DMS79 (cell line): Measurements from ENCODE around the gene OR2W1.

Experiments
- DNase-seq: peaks from one replicate; lab custom pipeline; 2025; lab: John Stamatoyannopoulos, UW

The OR2W1 gene, protein sequence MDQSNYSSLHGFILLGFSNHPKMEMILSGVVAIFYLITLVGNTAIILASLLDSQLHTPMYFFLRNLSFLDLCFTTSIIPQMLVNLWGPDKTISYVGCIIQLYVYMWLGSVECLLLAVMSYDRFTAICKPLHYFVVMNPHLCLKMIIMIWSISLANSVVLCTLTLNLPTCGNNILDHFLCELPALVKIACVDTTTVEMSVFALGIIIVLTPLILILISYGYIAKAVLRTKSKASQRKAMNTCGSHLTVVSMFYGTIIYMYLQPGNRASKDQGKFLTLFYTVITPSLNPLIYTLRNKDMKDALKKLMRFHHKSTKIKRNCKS

DNA sequence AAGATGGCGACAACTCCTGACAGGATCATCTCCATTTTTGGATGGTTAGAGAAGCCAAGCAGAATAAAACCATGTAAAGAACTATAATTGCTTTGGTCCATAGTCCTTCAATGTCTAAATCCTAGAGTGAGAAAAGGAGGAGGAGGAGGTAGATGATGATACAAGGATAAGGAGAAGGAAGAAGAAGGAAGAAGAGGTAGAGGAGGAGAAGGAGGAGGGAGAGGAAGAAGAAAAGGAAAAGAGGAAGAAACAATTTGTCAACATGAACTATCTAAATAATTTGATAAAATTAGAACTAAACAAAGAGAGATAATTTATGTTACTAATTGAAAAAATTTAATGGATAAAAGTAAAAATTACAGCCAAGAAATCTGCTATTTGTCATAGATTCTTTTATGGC, at the start of gene OR2W1:
OR2W1 (minus strand) TSS at position 101 of the 400 bp plus-strand sequence; CDS start at position 101, 0 bp downstream.
- DNase-seq: no peak

DNA sequence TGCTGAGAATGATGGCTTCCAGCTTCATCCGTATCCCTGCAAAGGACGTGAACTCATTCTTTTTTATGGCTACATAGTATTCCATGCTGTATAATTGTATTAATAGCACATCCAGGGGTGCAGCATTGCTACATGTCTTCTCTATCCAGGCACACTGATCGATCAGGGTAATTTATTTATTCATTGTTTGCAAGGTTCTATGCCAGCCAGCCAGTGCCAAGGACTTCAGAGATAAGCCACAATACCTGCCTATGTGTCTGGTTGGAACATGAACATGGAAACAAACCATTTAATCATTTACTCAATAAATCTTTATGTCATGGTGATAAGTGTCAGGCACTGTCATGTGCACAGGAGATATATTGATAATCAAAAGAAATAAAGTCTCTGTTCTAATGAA, 48.0 kb upstream of the OR2W1 start:
- DNase-seq: no peak

DNA sequence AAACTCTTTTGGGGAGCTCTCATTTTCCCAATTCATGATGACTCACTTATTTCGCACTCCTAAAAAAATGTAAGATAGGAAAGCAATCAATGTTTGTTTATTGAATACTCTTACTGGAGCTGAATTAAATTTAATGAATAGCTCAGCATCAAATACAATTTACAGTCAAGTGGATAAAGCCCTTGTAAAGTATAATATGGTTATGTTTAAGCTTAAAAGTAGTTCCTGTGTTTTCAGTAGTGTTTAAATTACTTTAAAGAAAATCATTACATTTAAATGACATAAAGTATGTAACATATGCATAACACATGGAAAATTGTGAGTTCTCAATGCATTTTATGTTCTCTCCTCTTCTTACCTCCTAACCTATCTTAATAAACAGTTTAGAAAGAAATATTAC, 42.2 kb upstream of the OR2W1 start, which contains the start of gene OR2B3:
OR2B3 (minus strand) TSS at position 101 of the 400 bp plus-strand sequence; CDS start at position 36, 65 bp downstream.
- DNase-seq: no peak

DNA sequence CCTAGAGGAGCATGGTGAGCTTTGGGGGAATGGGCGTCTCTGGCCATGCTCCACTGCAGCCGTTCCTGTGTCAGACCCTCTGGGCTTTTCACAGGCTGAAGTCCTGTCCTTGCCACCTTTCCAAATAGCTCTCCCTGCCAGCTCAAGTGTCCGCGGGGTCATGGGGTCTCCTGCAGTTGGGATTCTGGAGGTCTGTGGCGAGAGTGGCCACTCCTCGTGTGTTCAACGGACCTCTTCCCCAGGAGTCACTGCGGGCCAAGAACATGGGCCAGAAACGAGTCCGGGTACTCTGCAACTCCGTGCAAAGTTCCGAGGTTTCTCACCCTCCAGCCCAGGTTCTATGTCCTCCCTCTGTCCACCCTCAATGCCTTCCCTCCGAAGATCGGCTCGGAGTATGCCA, 37.5 kb upstream of the OR2W1 start:
- DNase-seq: no peak

DNA sequence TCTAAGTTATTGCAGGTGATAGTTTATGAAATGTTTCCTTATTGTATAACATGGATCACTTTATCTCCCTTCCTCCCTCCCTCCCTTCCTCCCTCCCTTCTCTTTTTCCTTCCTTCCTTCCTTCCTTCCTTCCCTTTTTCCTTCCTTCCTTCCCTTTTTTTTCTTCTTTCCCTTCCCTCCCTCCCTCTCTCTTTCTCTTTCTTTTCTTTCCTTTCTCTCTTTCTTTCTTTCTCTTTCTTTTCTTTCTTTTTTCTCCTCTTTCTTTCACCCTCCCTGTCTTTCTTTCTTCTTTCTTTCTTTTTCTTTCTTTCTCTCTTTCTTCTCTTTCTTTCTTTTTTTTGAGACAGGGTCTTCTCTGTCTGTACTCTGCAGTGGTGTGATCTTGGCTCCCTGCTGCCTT, 36.3 kb upstream of the OR2W1 start:
- DNase-seq: no peak

DNA sequence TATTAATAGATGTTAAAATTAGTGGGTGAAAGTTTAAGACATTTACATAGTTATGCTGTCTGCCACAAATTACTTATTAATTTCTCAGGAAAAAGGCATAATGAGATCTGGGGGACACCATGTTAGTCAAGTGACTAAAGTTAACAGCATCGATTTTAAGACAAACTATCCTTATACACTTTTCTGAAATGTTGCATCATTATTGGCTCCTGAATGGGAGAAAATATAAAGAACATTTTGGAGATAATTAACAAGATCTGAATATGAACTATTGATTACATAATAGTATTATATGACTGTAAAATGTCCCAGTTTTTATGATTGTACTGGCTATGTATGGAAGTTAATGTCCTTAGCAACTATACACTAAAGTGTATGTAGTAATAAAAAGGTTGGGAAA, 34.2 kb upstream of the OR2W1 start:
- no peak for DNase-seq

DNA sequence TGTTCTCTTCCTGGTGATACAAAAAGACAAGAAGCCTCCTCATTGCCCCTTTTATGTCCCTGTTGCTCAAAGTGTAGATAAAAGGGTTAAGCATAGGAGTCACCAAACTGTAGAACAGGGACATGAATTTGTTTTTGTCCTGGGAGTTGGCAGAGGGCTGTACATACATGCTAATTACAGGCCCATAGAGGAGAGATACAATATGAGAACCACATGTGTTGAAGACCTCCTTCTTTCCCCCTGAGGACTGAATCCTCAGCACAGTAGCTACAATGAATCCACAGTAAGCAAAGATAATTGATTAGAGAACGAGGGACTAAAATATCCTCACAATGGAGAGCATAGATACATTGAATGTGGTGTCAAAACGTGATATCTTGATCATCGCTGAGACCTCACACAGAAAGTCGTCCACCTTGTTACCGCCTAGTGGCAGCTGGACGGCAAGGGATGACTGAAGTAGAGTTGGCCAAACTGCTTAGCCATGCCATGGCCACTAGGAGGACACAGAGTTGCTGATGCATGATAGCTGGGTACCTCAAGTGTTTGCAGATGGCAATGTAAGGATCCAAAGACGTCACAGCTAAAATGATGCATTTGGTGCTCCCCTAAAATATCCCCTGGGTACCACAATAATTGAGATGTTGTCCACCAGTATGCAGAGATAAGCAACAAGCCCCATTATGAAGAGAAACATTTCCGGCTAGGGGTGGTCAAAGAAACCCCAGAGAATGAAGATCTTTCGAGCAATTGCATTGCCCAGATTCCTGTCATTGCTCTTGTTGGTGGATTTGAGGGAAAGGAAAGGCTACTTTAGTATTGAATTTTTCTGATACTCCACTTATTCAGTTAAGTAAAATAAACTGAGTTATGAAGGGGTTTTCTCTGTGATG, 27.1 kb upstream of the OR2W1 start:
- DNase-seq: no peak

DNA sequence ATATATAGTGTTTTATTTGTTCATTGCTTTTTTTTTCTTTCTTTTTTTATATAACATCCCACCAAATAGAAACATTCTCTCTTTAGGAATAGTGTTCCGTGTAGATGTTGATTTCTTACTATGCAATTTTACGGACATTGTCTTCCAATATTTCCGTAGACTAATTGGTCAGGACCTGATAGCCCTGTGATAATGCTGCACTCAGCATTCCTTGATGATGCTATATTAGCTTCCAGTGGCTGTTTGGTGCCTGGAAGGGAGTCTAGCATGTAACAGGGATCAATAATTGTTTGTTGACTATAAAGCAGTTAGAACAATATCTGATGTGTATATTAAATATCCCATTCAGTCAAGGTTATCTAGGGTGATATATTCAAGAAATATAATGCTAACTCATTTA, 6.7 kb upstream of the OR2W1 start:
- no peak for DNase-seq

DNA sequence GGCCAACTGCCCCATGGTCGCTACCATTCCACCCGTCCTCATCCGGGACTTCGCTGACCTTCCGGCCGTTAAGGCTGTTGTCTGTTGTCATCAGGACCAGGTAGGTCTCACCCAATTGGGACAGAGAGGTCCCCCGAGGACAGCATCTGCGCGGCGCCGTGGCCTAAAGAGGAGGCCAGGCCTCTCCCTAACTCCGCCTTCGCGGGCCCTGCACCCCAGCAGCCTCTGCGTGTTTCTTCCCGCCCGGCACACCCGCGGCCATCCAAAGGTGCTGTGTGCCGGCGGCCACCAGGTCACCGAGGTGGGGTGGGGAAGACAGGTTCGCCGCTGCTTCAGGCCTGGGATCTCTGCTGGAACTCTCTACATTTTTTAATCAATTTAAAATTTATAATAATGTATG, 9.0 kb downstream of the OR2W1 start:
- no peak for DNase-seq

DNA sequence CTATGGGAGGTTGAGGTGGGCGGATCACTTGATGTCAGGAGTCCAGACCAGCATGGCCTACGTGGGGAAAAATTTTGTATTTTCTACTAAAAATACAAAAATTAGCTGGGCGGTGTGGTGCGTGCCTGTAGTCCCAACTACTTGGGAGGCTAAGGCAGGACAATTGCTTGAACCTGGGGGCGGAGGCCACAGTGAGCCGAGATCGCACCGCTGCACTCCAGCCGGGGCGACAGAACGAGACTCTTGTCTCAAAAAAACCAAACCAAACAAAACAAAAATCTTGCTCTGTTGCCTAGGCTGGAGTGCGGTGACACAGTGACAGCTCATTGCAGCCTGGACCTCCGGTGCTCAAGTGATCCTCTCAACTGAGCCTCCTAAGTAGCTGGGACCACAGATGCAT, 16.2 kb downstream of the OR2W1 start:
- DNase-seq: no peak

DNA sequence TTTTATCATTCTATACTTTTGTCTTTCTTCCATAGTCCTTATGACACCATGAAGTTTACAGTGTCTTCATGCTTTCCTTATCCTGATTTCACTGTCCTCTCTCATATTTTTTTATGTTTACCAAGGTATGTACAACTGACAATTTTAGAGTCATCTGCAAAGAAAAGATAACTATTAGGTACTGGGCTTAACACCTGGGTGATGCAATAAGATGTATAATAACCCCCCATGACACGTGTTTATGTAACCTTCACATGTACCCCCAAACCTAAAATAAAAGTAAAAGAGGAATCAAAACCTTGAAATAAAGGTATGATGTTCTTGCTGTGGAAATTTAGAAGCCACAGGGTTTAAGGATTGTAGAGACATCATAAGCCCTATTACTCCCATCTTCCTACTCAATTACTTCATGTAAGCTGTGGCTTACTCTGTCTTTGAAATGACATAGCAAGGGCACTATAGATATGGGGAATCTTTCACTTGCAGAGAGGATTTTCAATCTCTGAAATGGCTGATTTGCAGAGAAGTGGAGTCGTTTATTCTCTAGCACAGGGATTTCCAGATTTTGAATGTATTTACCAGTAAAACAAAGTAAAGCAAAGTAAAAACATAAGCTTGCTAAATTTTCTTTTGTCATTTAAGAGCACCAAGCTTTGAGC, 18.9 kb downstream of the OR2W1 start:
- DNase-seq: no peak

DNA sequence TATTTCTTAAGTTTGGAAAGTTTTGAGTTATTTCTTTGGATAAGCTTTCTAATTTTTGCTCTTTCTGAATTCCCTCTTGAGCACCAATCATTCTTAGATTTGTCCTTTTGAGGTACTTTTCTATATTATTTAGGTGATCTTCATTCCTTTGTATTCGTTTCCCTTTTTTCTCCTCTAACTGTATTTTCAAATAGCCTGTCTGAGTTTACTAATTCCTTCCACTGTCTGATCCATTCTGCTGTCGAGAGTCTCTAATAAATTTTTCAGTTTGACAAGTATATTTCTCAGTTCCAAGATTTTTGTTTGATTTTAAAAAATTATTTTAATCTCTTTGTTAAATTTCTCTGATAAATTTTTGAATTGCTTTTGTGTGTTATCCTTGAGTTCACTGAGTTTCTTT, 23.5 kb downstream of the OR2W1 start:
- no peak for DNase-seq

DNA sequence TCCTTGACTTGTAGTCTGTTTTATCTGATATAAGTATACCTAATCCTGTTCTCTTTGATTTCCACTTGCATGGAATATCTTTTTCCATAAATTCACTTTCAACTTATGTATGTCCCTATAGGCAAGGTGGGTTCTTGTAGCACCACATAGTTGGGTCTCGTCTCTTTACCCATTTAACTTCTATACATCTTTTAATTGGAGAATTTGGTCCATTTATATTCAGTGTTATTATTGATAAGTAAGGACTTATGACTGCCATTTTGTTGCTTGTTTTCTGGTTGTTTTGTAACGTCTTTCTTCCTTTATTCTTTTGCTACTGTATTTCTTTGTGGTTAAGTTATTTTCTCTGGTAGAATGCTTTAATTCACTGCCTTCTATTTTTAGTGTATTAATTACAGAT, 25.3 kb downstream of the OR2W1 start:
- no peak for DNase-seq

DNA sequence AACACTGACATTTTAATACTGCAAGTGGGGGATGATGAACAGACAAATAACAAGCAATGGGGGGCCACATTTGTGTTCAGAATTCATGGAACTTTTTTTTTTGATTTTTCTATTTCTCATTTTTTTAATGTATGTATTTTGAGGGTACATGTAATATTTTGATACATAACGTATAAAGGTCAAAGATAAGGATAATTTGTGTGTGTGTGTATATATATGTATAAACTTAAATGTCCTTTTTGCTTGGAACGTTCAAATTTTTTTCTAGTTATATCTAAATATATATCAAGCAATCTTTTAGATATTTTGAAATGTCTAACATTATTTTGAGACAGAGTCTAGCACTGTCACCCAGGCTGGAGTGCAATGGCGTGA, 27.6 kb downstream of the OR2W1 start:
- no peak for DNase-seq

DNA sequence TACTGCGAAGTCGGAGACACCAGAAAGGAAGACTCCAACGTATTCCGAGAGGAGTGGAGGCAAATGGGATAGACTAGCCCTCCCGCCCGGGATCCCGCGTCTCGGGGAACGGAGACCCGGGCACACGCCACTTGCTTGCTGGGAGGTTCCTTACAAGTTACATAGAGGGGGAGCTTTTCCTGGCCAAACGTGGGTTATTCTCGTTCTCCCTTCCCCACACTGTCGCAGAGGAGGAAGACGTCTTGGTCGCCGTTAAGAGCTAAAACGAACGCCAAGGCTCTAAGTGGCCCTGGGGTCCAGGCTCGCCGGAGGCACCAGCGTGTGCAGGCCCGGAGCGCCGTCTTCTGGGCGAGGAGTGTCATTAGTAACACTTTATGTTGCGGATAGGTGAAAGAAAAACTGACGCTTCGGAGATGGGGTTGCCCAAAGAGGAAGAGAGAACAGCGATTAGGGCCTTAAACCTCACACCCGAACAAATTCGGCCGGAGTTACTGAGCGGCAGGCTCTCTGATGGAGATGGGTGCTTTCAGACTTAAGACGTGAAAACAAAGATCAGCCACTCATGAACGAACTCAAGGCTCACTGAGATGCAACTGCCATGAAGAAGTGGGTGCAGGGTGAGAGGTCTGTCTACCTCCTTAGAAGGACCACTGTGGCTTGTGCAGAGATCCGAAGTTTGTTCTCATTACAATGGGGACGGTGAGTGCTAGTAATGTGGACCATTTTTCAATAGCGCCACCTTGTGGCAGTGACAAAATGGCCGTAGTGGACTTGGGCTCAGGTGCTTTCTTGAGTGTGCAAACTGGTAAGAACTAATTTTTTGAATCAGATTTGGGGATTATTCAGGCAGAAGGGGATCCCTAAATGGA, 28.2 kb downstream of the OR2W1 start:
- peak; percentile 61 for DNase-seq

DNA sequence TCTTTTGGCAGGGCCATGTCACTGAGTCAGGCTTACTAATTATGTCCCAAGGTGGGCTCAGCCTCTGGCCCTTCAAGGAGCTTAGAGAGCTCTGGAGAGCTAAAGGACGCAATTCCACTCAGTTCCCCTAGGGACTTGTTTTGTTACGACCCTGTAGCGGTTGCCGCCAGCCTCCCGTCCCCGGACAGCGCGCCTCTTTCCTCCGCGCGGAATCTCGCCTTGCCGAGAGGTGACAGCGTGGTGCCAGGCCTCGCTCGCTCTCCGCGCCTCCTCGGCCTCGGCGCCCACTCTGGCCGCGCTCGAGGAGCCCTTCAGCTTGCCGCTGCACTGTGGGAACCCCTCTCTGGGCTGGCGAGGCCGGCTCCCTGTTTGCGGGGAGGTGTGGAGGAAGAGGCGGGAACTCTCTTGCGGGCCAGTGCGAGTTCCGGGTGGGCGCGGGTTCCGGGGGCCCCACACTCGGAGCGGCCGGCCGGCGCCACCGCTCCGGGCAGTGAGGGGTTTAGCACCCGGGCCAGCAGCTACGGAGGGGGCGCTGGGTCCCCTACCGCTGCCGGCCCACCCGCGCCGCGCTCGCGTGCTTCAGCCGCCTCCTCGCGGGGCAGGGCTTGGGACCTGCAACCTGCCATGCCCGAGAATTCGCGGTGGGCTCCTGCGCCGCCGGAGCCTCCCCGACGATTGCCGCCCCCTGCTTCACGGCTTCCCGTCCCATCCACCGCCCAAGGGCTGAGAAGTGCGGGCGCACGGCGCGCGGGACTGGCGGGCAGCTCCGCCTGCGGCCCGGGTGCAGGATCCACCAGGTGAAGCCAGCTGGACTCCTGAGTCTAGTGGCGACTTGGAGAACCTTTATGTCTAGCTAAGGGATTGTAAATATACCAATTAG, 30.0 kb downstream of the OR2W1 start:
- no peak for DNase-seq

DNA sequence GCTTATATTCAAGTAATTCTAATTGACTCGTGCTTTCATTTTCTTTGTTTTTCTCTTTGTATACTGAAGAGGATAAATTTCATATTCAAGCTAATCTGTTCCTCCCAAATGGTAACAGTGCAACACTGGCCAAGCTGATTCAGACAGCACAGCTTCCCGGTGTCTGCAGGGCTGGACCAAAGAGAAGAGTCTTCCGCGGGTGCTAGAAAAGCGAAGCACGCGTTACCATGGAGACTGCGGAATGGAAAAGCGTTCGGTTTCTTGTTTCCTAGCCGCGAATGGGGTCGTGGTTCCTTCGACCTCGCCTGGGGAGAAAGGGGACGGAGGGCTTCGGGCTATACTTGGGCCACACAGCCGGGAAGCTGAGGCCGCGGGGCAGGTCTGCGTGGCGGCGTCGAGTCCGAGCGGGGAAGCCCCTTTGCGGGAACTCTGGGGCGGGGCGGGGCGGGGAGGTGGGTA, 33.7 kb downstream of the OR2W1 start:
- DNase-seq: peak; percentile 48

DNA sequence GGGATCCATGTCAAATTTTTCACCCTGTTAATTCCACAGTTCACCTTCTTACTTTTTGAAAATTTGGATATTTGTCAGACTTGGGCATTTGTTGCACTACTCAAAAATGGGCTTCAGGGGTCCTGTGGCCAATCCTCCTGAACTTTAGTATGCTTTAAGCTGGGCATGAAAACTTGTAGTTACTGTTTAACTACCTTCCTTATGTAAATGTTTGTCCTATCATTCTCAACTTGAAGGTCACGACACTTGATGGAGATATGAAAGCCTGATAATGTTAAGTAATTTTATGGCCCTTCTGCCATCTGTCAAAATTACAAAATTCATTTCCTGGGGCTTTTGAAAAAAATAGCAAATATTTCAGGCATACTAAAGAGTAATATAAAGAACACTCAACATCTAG, 35.6 kb downstream of the OR2W1 start:
- no peak for DNase-seq

DNA sequence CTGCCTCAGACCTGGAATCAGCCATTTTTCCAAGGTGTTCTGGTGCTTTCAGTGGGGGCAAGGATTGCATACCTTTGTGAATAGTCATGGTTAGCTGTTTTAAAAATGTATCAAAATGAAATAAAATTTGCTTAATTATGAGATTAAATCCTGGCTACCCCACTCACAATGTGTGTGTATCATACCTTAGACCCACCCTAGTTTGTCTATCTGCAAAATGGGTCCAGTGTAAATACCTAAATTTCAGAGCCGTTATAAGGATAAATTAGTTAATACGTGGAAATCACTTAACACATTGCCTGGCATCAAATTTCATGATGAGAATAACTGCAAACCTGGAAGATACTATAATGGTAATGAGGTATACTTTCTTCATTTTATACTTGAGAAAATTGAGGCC, 36.9 kb downstream of the OR2W1 start:
- no peak for DNase-seq

DNA sequence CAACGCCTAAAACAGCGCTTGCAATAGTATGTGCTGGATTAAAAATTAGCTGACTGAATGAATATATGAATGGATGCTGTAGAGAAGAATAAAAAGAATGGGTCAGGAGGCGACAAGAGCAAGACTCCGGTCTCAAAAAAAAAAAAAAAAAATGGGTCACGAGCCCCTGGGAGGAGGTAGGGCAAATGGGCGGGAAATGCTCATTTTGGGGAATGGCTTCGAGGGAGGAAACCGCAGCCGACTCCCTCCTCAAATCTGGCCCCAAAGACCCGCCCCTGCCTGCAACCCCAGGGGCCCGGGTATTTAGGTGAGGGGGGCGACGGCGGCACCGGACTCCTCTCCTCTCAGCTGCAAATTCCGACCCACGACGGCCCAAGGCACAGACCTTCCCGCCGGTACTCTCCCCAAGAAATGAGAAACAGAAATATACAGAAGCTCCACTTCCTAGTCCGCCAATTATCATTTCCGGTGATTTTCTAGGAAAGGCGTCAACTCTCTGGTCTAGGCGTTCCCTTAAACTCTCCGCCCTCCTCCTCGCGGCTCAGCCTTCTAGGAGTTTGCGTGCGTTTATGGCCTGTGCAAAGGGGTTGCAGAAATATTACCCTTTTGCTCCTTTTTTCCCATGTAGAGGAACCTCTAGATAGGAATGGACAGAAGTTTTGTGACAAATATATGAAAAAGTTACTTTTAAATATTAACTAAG, 39.6 kb downstream of the OR2W1 start, which contains the start of gene ZNF311:
ZNF311 (minus strand) TSS at position 133 of the 703 bp plus-strand sequence. CDS start 1,361 bp downstream, outside the sequence.
- peak; percentile 51 for DNase-seq
